Right cardiac atrium (tissue), 5 donors: Measurements from ENCODE around the gene TMOD2. TPM values are rescaled to one million over a fixed set of nuclear protein-coding genes. Genes with fewer than 3 reads are reported as not detected.
A peak's percentile ranks its signal among the peaks of the same experiment; 100 is the strongest.

Experiments
- ATAC-seq, 2 donors: fragments of 200-7000 bp; cut with Tn5 transposase; one replicate each; pipeline versions ENCODE4 v1.8.0 to v1.9.1; 2020; ENCODE audit warnings: moderate library complexity in 2 of 2, mild to moderate bottlenecking in 1 of 2
- DNase-seq, 3 donors: peaks; one replicate each; pipeline ENCODE4 v3.0.0-alpha.2; 2020
- H3K27ac ChIP-seq: one replicate; pipeline ENCODE4 v1.5.1; 2013; ENCODE audit warnings: mild to moderate bottlenecking, low read length, control low read depth, moderate library complexity
- H3K27me3 ChIP-seq: one replicate; pipeline ENCODE4 v1.6.1; 2013; ENCODE audit not compliant: control insufficient read depth, insufficient read depth
- H3K4me1 ChIP-seq: one replicate; pipeline ENCODE4 v1.6.1; 2013; ENCODE audit warnings: low read length; ENCODE audit not compliant: control insufficient read depth, insufficient read depth
- H3K4me3 ChIP-seq: one replicate; pipeline ENCODE4 v1.5.1; 2013; ENCODE audit warnings: low read length, control low read depth
- H3K9me3 ChIP-seq: one replicate; pipeline ENCODE4 v1.6.1; 2013; ENCODE audit warnings: low read length; ENCODE audit not compliant: control insufficient read depth
- WGBS: extraction: QIAGEN DNeasy Blood & Tissue Kit; methylation state at CpG from one replicate; pipeline ENCODE4 v1.1.7; 2013; 5-methylcytosine and 5-hydroxymethylcytosine counted together
- intact Hi-C, 4 donors: fragments of 100-400 bp; cut with DNase I; formaldehyde crosslinking; loops; one replicate each; pipeline versions ENCODE4 v1.11.0 to v1.14.0; 2022 to 2023
- polyA plus RNA-seq: library from polyadenylated mRNA; stranded (reverse); fragments of 200-250 nt; gene quantifications from one replicate; pipeline ENCODE4 v1.2.3, GENCODE V29; 2013
- total RNA-seq, 4 donors: library from RNA; stranded (reverse); fragmentation: NEBNext Ultra II Directional; extraction: Animal tissue kit (Norgen Biotek cat#: 25700); gene quantifications; one replicate each; pipeline ENCODE4 v1.2.1, GENCODE V29; 2021
- donor health status: healthy with polysubstance abuse.
- donor health status: DM: no; HTN: yes; CAD: no.
- donor health status: DM: no; HTN: no; CAD: no.
- donor health status: DM: no; HTN: yes; CAD: no; lungs with severe emphysema.
- donor health status: DM: yes; HTN: yes; CAD: no.

TMOD2 gene
- total and polyA plus RNA-seq, 5 donors = 3.6 to 17.8 (median 13.4) TPM

DNA sequence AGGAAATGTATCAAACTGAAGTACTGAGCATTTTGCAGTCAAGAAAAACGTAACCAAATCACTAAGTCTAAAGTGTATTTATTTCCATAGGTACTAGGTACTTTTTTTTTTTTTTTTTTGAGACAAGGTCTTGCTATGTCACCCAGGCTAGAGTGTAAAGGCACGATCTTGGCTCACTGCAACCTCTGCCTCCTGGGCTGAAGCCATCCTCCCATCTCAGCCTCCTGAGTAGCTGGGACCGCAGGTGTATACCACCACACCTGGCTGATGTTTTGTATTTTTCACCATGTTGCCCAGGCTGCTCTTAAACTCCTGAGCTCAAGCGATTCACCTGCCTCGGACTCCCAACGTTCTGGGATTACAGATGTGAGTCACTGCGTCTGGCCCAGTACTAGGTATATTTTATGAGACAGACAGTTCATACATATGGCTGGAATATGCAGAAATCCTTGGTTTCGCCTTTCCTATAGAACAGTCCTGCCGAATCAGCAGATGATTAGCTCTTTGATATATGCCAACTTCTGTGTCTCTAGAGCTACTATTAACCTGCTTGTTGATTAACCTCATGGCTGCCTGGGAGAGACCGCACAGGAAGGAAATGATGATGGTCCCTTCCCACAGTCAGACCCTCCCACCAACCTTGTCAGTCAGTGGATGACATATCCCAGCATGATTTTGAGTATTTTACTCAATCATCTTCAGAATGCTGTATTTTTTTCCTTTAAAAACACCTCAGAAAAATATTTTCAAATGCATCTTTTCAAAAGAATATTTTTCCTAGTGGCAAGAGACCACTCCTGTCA, 110.4 kb downstream of the TMOD2 start:
- Histone ChIP-seq H3K4me1 (peaks cover 3% of the 10 kb centered on the region), H3K27me3 (no peaks in the 10 kb centered on the region), H3K4me3 (no peak overlapping the region), H3K9me3 (no peaks in the 10 kb centered on the region), H3K27ac (no peak overlapping the region)
- ATAC-seq (peak in 1 of 2 donors; percentile 68), DNase-seq (no peak)
- intact Hi-C loops = no loop called here
- 86% methylated on average over 10 of the region's 10 CpGs for WGBS

DNA sequence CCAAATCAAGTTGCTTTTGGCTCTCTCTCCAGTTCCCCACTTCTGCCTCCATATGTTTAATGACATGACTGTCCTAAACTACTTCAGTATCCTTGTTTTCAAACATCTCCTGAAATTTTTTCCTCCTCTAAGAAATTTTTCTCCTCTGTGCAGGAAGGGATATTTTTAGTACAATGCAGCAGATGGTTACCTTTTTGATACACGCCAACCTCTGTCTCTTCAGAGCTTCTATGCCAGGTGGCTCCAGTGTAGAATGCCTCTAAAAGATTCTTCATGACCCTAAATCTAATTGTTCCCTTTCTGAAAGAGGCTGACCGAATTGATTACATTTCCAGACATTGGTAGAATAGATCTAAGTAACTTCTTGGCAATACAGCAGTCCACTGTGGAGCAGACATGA, 111.7 kb downstream of the TMOD2 start:
- Histone ChIP-seq H3K9me3 (no peaks in the 10 kb centered on the region), H3K27me3 (no peaks in the 10 kb centered on the region), H3K27ac (no peak overlapping the region), H3K4me3 (no peak overlapping the region), H3K4me1 (peaks cover 3% of the 10 kb centered on the region)
- WGBS = 87% methylated on average over 2 of the region's 2 CpGs
- intact Hi-C loops = no loop called here
- no peak for DNase-seq
- no peak for ATAC-seq

DNA sequence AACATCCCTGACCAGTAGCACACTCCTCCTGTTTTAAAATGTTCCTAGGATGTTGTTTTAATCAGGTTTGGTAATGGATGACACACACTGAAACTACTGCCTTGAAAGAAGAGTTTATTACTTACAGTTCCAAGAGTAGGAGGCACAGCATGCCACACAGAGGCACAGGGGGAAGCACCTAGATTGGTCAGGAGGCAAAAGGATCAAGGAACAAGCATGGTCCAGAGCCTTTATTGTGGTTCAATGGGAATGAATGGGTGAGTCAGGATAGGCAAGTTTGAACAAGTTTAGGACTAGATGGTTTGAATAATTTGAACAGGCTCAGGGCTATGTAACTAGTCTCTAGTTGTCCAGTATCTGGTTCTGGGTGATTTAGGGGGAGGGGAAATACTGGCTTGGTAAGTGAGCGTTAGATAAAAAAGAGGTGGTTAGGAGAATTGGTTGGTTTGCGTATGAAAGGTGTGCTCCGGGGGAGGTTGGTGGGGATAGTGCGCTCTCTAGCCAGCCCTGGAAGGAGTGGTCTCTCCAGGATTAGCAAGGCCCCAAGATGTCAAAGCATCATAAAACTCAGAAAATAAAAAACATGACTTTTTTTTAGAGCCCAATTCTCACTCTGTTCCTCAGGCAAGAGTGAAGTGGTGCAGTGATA, 113.1 kb downstream of the TMOD2 start:
- H3K4me1 ChIP-seq = peaks cover 3% of the 10 kb centered on the region

DNA sequence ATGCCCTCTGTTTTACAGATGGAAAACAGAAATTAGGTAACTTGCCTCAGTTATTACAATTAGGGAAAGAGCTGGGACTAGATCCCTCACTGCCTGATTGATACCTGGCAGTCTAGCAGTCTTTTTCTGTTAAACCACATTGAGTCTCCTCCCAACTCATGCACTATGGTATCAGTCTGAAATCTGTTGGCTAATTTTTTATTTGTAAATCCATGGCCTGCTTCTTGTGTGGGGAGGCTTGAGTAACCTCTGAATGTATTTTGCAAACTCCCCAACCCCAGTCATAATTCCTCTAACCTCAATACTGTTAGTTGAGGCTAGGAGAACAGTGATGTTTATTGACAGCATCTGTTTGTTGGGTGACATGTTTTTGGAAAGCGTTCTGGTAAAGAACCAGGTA, 113.9 kb downstream of the TMOD2 start:
- Histone ChIP-seq H3K27ac (no peak overlapping the region), H3K9me3 (no peaks in the 10 kb centered on the region), H3K27me3 (no peaks in the 10 kb centered on the region), H3K4me1 (peaks cover 3% of the 10 kb centered on the region), H3K4me3 (no peak overlapping the region)
- WGBS = 96% methylated on average over 1 of the region's 1 CpG
- DNase-seq = no peak
- intact Hi-C loops = no loop called here
- no peak for ATAC-seq

More for the DNA sequence above, 113.1 kb downstream of the TMOD2 start:
- DNase-seq (no peak), ATAC-seq (no peak)
- H3K9me3 ChIP-seq = no peaks in the 10 kb centered on the region
- no peak overlapping the region for H3K4me3 ChIP-seq
- WGBS = 98% methylated on average over 4 of the region's 4 CpGs
- no peaks in the 10 kb centered on the region for H3K27me3 ChIP-seq
- intact Hi-C loops = no loop called here
- H3K27ac ChIP-seq = no peak overlapping the region

Other genes starting within 250 kb of the TMOD2 start
- 10 to 100 TPM; 13.0 to 17.1 (median 14.8) TPM for gene DMXL2, start 128.8 kb upstream of the TMOD2 start, total RNA-seq
- gene DMXL2, start 128.8 kb upstream of the TMOD2 start, polyA plus RNA-seq = 9.1 TPM
- under 1 TPM in 1 of 4 donors, not detected in 3; 0.15 TPM for gene SCG3, start 70.1 kb upstream of the TMOD2 start, total RNA-seq
- 0.07 TPM for gene SCG3, start 70.1 kb upstream of the TMOD2 start, polyA plus RNA-seq
- gene LYSMD2, start 13.9 kb upstream of the TMOD2 start, total RNA-seq = 1 to 10 TPM; 6.5 to 7.6 (median 6.7) TPM
- 7.8 TPM for gene LYSMD2, start 13.9 kb upstream of the TMOD2 start, polyA plus RNA-seq
- gene TMOD3, start 78.1 kb downstream of the TMOD2 start, total RNA-seq = 10 to 100 TPM; 23.1 to 29.8 (median 25.5) TPM
- gene TMOD3, start 78.1 kb downstream of the TMOD2 start, polyA plus RNA-seq = 31.4 TPM
- gene LEO1, start 220.2 kb downstream of the TMOD2 start, total RNA-seq = 10 to 100 TPM in 3 of 4 donors, 1 to 10 TPM in 1; 7.9 to 11.8 (median 10.7) TPM
- 11.4 TPM for gene LEO1, start 220.2 kb downstream of the TMOD2 start, polyA plus RNA-seq